ENCODE data around the gene INTS15. TPM values are rescaled to one million over a fixed set of nuclear protein-coding genes. Genes with fewer than 3 reads are reported as not detected.

The INTS15 gene
- 24.9 TPM for polyA plus RNA-seq (2013, experiment 1 of 2)
- 25.4 TPM for polyA plus RNA-seq (2013, experiment 2 of 2)

DNA sequence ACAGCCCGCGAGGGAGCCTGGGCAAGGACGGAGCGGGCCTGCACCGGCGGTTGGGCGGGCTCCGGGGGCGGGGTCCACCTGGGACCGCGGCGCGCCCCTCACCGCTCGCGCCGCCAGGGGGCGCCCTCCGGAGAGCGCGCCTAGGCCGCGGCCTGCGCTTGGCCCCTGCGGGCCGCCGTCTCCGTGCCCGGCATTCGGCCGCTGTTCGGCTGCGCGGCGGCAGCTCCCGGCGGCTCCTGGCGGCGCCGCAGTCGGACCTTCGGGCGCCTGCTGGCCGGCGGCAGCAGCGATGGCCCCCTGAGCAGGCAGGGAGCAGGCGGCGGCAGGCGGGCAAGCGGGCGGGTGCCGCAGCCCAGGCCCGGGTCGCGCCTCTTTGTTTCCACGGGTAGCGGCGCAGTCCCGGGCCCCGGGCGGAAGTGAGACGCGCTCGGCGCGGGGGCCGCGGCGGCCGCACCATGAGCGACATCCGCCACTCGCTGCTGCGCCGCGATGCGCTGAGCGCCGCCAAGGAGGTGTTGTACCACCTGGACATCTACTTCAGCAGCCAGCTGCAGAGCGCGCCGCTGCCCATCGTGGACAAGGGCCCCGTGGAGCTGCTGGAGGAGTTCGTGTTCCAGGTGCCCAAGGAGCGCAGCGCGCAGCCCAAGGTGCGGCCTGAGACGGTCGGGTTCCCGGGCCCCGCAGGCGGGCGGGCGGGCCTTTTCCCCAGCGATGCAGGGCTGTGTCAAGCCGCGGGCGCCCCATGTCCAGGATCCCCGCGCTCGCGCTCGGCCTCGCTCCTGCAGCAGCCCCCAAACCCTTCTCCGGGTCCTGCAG is at the start of gene INTS15:
Gene INTS15, plus strand, starts transcription at position 193 of the 816 bp plus-strand sequence. Its CDS starts 263 bp downstream, at position 456.
- Histone ChIP-seq H2BK120ac (ENCODE audit: low read depth, low read length) (no peak within 1 kb of the TSS), H2BK5ac (ENCODE audit: low read length) (peak within 1 kb of the TSS; percentile 24), H3K9ac (ENCODE audit: low read depth, low read length, poor library complexity) (peak within 1 kb of the TSS; percentile 98), H3K36me3 (replicated peaks in 1 of 2; ENCODE audit: control insufficient read depth in 2 of 2, insufficient read depth in 2 of 2, low read length in 2 of 2) (peaks cover 26 to 67% of the 10 kb centered on the region in 2 donors), H2AK5ac (ENCODE audit: low read depth, low read length) (peak within 1 kb of the TSS; percentile 37), H3K4ac (ENCODE audit: low read length) (no peak within 1 kb of the TSS), H2BK12ac (ENCODE audit: low read length) (no peak within 1 kb of the TSS), H3K27ac (replicated peaks; ENCODE audit: low read length) (peak within 1 kb of the TSS; percentile 83), H3K4me3 (ENCODE audit: low read length in 2 of 2) (peak within 1 kb of the TSS; percentile 98 to 99), H4K8ac (ENCODE audit: low read depth, low read length) (no peak within 1 kb of the TSS), H3K4me2 (ENCODE audit: insufficient read depth, low read length, poor library complexity, severe bottlenecking) (peak within 1 kb of the TSS; percentile 89), H3K27me3 (ENCODE audit: control insufficient read depth in 3 of 3, insufficient read depth in 3 of 3, low read depth in 1 of 3, low read length in 3 of 3) (peaks cover 0 to 4% (median 0%) of the 10 kb centered on the region in 3 experiments), H2BK15ac (ENCODE audit: low read length) (peak within 1 kb of the TSS; percentile 75), H4K91ac (ENCODE audit: low read depth, low read length, poor library complexity) (no peak within 1 kb of the TSS), H3K79me1 (ENCODE audit: low read depth, low read length) (peaks cover 3% of the 10 kb centered on the region), H2AFZ (ENCODE audit: low read length) (peak within 1 kb of the TSS; percentile 99), H3K4me1 (ENCODE audit: control insufficient read depth in 2 of 2, insufficient read depth in 1 of 2, low read depth in 1 of 2, low read length in 2 of 2) (peaks cover 3 to 6% of the 10 kb centered on the region in 2 donors), H3K14ac (ENCODE audit: low read length) (peak within 1 kb of the TSS; percentile 56), H3K23ac (ENCODE audit: low read depth, low read length, poor library complexity) (peak within 1 kb of the TSS; percentile 99), H3K18ac (ENCODE audit: low read length) (peak within 1 kb of the TSS; percentile 97), H3K9me3 (replicated peaks in 1 of 2; ENCODE audit: control insufficient read depth in 2 of 2, insufficient read depth in 1 of 2, low read depth in 1 of 2, low read length in 2 of 2) (no peaks in the 10 kb centered on the region)
- no CpG with 5 or more reads among the region's 107 CpGs for WGBS, 2 donors (ENCODE audit: extremely low coverage in 2 of 2, insufficient read length in 2 of 2, insufficient replicate concordance in 1 of 2)
- peak; percentile 83 for DNase-seq (ENCODE audit: low spot score)

DNA sequence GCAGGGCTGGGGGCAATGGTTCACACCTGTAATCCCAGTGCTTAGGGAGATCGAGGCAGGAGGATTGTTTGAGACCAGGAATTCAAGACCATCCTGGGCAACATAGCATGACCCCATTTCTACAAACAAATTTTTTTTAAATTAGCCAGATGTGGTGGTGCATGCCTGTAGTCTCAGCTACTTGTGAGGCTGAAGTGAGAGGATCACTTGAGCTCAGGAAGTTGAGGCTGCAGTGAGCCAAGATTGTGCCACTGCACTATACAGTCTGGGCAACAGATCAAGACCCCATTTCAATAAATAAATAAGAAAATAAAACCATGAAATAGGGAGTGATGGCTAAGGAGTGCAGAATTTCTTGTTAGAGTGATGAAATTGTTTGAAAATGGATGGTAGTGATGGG is 47.5 kb upstream of the INTS15 start:
- Histone ChIP-seq H3K9ac (ENCODE audit: low read depth, low read length, poor library complexity) (no peak overlapping the region), H3K18ac (ENCODE audit: low read length) (no peak overlapping the region), H2BK5ac (ENCODE audit: low read length) (no peak overlapping the region), H3K36me3 (replicated peaks in 1 of 2; ENCODE audit: control insufficient read depth in 2 of 2, insufficient read depth in 2 of 2, low read length in 2 of 2) (no peaks in the 10 kb centered on the region), H3K4ac (ENCODE audit: low read length) (no peak overlapping the region), H2BK120ac (ENCODE audit: low read depth, low read length) (no peak overlapping the region), H3K4me3 (ENCODE audit: low read length in 2 of 2) (no peak overlapping the region), H3K27ac (replicated peaks; ENCODE audit: low read length) (no peak overlapping the region), H3K9me3 (replicated peaks in 1 of 2; ENCODE audit: control insufficient read depth in 2 of 2, insufficient read depth in 1 of 2, low read depth in 1 of 2, low read length in 2 of 2) (peaks cover 0 to 2% of the 10 kb centered on the region in 2 donors), H3K4me1 (ENCODE audit: control insufficient read depth in 2 of 2, insufficient read depth in 1 of 2, low read depth in 1 of 2, low read length in 2 of 2) (no peaks in the 10 kb centered on the region), H2AFZ (ENCODE audit: low read length) (no peak overlapping the region), H2BK12ac (ENCODE audit: low read length) (no peak overlapping the region), H2AK5ac (ENCODE audit: low read depth, low read length) (no peak overlapping the region), H4K91ac (ENCODE audit: low read depth, low read length, poor library complexity) (no peak overlapping the region), H4K8ac (ENCODE audit: low read depth, low read length) (no peak overlapping the region), H2BK15ac (ENCODE audit: low read length) (no peak overlapping the region), H3K14ac (ENCODE audit: low read length) (no peak overlapping the region), H3K23ac (ENCODE audit: low read depth, low read length, poor library complexity) (no peak overlapping the region), H3K79me1 (ENCODE audit: low read depth, low read length) (no peaks in the 10 kb centered on the region), H3K27me3 (ENCODE audit: control insufficient read depth in 3 of 3, insufficient read depth in 3 of 3, low read depth in 1 of 3, low read length in 3 of 3) (peaks cover 0 to 15% (median 2%) of the 10 kb centered on the region in 3 experiments), H3K4me2 (ENCODE audit: insufficient read depth, low read length, poor library complexity, severe bottlenecking) (no peak overlapping the region)
- no CpG with 5 or more reads among the region's 1 CpG for WGBS, 2 donors (ENCODE audit: extremely low coverage in 2 of 2, insufficient read length in 2 of 2, insufficient replicate concordance in 1 of 2)
- no peak for DNase-seq (ENCODE audit: low spot score)

DNA sequence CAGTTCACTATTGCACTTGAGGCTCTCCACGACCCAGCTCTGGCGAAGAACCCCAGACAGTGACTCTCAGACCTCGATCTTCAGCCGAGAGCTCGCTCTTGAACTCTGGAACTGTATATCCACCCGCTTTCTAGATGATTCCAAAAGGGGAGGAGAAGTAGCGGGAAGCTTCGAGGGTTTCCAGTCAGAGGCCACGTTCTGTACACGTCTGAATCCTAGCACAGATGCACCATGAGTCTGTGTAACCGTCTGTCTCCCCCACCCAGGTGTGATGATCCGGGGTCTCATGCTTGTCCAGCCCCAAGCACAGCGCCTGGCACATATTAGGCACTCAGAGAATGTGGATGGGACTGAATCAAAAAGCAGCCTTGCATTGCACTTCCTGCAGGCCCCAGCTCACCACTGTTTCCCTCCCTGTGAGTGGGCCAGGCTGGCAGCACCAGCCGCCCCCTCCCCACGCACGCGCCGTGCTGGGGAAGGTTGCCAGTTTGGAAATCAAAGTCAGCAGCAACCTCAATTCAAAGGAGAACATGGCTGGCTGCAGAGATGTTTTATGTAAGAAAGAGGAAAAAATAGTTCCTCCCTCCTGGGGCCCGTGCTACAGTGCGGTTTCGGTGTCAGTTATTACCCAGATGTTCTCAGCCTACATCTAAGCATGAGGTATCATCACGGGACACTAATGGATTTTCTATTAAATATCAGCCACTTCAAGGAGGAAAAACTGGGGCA is 44.3 kb upstream of the INTS15 start:
- Histone ChIP-seq H3K27ac (replicated peaks; ENCODE audit: low read length) (no peak overlapping the region), H3K9ac (ENCODE audit: low read depth, low read length, poor library complexity) (no peak overlapping the region), H3K14ac (ENCODE audit: low read length) (no peak overlapping the region), H3K36me3 (replicated peaks in 1 of 2; ENCODE audit: control insufficient read depth in 2 of 2, insufficient read depth in 2 of 2, low read length in 2 of 2) (no peaks in the 10 kb centered on the region), H2AK5ac (ENCODE audit: low read depth, low read length) (peak overlapping the region; percentile 13), H4K91ac (ENCODE audit: low read depth, low read length, poor library complexity) (no peak overlapping the region), H3K27me3 (ENCODE audit: control insufficient read depth in 3 of 3, insufficient read depth in 3 of 3, low read depth in 1 of 3, low read length in 3 of 3) (peaks cover 0 to 8% (median 2%) of the 10 kb centered on the region in 3 experiments), H3K23ac (ENCODE audit: low read depth, low read length, poor library complexity) (no peak overlapping the region), H3K4me3 (ENCODE audit: low read length in 2 of 2) (no peak overlapping the region), H2BK120ac (ENCODE audit: low read depth, low read length) (no peak overlapping the region), H3K79me1 (ENCODE audit: low read depth, low read length) (no peaks in the 10 kb centered on the region), H2BK15ac (ENCODE audit: low read length) (peak overlapping the region; percentile 26), H2AFZ (ENCODE audit: low read length) (no peak overlapping the region), H3K18ac (ENCODE audit: low read length) (peak overlapping the region; percentile 17), H3K4ac (ENCODE audit: low read length) (no peak overlapping the region), H2BK5ac (ENCODE audit: low read length) (peak overlapping the region; percentile 5), H4K8ac (ENCODE audit: low read depth, low read length) (no peak overlapping the region), H2BK12ac (ENCODE audit: low read length) (no peak overlapping the region), H3K4me1 (ENCODE audit: control insufficient read depth in 2 of 2, insufficient read depth in 1 of 2, low read depth in 1 of 2, low read length in 2 of 2) (no peaks in the 10 kb centered on the region), H3K4me2 (ENCODE audit: insufficient read depth, low read length, poor library complexity, severe bottlenecking) (no peak overlapping the region), H3K9me3 (replicated peaks in 1 of 2; ENCODE audit: control insufficient read depth in 2 of 2, insufficient read depth in 1 of 2, low read depth in 1 of 2, low read length in 2 of 2) (peaks cover 0 to 2% of the 10 kb centered on the region in 2 donors)
- WGBS, 2 donors (ENCODE audit: extremely low coverage in 2 of 2, insufficient read length in 2 of 2, insufficient replicate concordance in 1 of 2): no CpG with 5 or more reads among the region's 22 CpGs
- no peak for DNase-seq (ENCODE audit: low spot score)
